Naive thymus-derived CD4-positive, alpha-beta T cell (primary cell): ENCODE data around the gene YPEL3. TPM values are rescaled to one million over a fixed set of nuclear protein-coding genes. Genes with fewer than 3 reads are reported as not detected.
"Not testable (repeated sequence)": the region's sequence is repeated elsewhere in the genome, so short reads cannot be mapped to it uniquely, and the experiment has no call there.

ENCODE experiments used
- ATAC-seq: fragments of 150-1000 bp; cut with Tn5 transposase; 2 replicates; pipeline ENCODE4 v1.10.0; 2021; ENCODE audit warnings: mild to moderate bottlenecking, moderate library complexity
- CTCF ChIA-PET: fragments of 350-600 bp; sonication (Branson Sonifier 250); formaldehyde crosslinking; loops from one replicate; lab custom pipeline; 2021; ENCODE audit warnings: antibody characterized with exemption; lab: Charles Lee
- POLR2A ChIA-PET: fragments of 350-600 bp; sonication (Branson Sonifier 250); formaldehyde crosslinking; loops from one replicate; lab custom pipeline; 2021; ENCODE audit warnings: antibody characterized with exemption, inconsistent platforms; lab: Charles Lee
- DNase-seq, 9 donors: peaks; one replicate each; pipeline versions ENCODE4 v3.0.0 to v3.0.0-alpha.2; 2020 to 2022; ENCODE audit warnings: mixed read lengths in 1 of 9
- H3K27ac ChIP-seq: one replicate; pipeline ENCODE4 v1.7.0; 2013; ENCODE audit warnings: mild to moderate bottlenecking, low read depth, low read length, moderate library complexity
- H3K27me3 ChIP-seq, 2 donors: one replicate each; pipeline ENCODE4 v1.7.0; 2013; ENCODE audit warnings: low read length in 2 of 2, mild to moderate bottlenecking in 2 of 2, moderate library complexity in 2 of 2; ENCODE audit not compliant: control insufficient read depth in 2 of 2, insufficient read depth in 2 of 2
- H3K36me3 ChIP-seq, 3 experiments: 1 replicate in 2 of 3; 2 replicates in 1 of 3; pipeline ENCODE4 v1.7.0; 2013; ENCODE audit warnings: low read length in 3 of 3, mild to moderate bottlenecking in 3 of 3, moderate library complexity in 1 of 3; ENCODE audit not compliant: insufficient read depth in 3 of 3, control insufficient read depth in 2 of 3
- H3K4me1 ChIP-seq, 2 donors: one replicate each; pipeline ENCODE4 v1.7.0; 2013; ENCODE audit warnings: low read length in 2 of 2, mild to moderate bottlenecking in 2 of 2, moderate library complexity in 1 of 2; ENCODE audit not compliant: control insufficient read depth in 2 of 2, insufficient read depth in 2 of 2
- H3K4me3 ChIP-seq: 2 replicates; pipeline ENCODE4 v1.7.0; 2013; ENCODE audit warnings: mild to moderate bottlenecking, low read length
- H3K9me3 ChIP-seq, 3 experiments: 1 replicate in 2 of 3; 2 replicates in 1 of 3; pipeline ENCODE4 v1.7.0; 2013; ENCODE audit warnings: low read length in 3 of 3; ENCODE audit not compliant: control insufficient read depth in 2 of 3
- H3K27ac Mint-ChIP-seq, 9 donors: one replicate each; pipeline ENCODE4 v1.8.0; 2020 to 2022; ENCODE audit warnings: mixed read lengths in 9 of 9, mild to moderate bottlenecking in 8 of 9, moderate library complexity in 5 of 9, inconsistent platforms in 2 of 9
- H3K27me3 Mint-ChIP-seq, 5 donors: one replicate each; pipeline ENCODE4 v1.8.0; 2021 to 2022; ENCODE audit warnings: mixed read lengths in 5 of 5, mild to moderate bottlenecking in 1 of 5
- H3K36me3 Mint-ChIP-seq, 5 donors: one replicate each; pipeline ENCODE4 v1.8.0; 2020 to 2022; ENCODE audit warnings: mixed read lengths in 5 of 5, mild to moderate bottlenecking in 3 of 5, inconsistent platforms in 1 of 5
- H3K4me1 Mint-ChIP-seq, 7 donors: one replicate each; pipeline ENCODE4 v1.8.0; 2020 to 2022; ENCODE audit warnings: mixed read lengths in 7 of 7, mild to moderate bottlenecking in 3 of 7, inconsistent platforms in 1 of 7
- H3K4me3 Mint-ChIP-seq, 10 donors: one replicate each; pipeline ENCODE4 v1.8.0; 2020 to 2022; ENCODE audit warnings: mild to moderate bottlenecking in 10 of 10, mixed read lengths in 10 of 10, moderate library complexity in 6 of 10, inconsistent platforms in 2 of 10
- H3K9me3 Mint-ChIP-seq, 11 donors: one replicate each; pipeline ENCODE4 v1.8.0; 2020 to 2022; ENCODE audit warnings: mixed read lengths in 11 of 11, mild to moderate bottlenecking in 4 of 11, inconsistent platforms in 1 of 11, moderate library complexity in 1 of 11
- intact Hi-C, 2 donors: fragments of 100-400 bp; cut with micrococcal nuclease; formaldehyde crosslinking; loops; one replicate each; pipeline ENCODE4 v1.15.1; 2023
- polyA plus RNA-seq, 2 donors: library from polyadenylated mRNA; unstranded; fragments of 300-500 nt; fragmentation: Illumina TruSeq; gene quantifications; one replicate each; pipeline ENCODE4 v1.2.3, GENCODE V29; 2021
- total RNA-seq, 6 experiments: library from RNA in 5 of 6; stranded (reverse) in 5 of 6; gene quantifications; 1 replicate in 5 of 6; 2 replicates in 1 of 6; pipeline ENCODE4 v1.2.3 and lab custom pipeline; 2021 to 2026

The YPEL3 gene
- total and polyA plus RNA-seq, 7 experiments from 2014 or later: 50.5 to 308 (median 242) TPM

- Histone ChIP-seq H3K9me3 (no peaks in the 10 kb centered on the region), H3K27me3 (no peaks in the 10 kb centered on the region), H3K36me3 (peaks cover 0 to 67% (median 9%) of the 10 kb centered on the region in 3 experiments), H3K27ac (no peak overlapping the region), H3K4me1 (no peaks in the 10 kb centered on the region), H3K4me3 (no peak overlapping the region)
- ChIA-PET CTCF (interaction anchor here (1.6 kb wide), 1 partner anchor 67 kb away, joined by 3 read pairs; no protein-coding TSS in a partner anchor), POLR2A (interaction anchor here (0.5 to 12.0 kb wide), 5 partner anchors 21 to 72 kb away, joined by 3 to 116 read pairs (median 3); partner anchors contain the start of genes CORO1A and TBX6)
- peaks cover 0 to 3% (median 0%) of the 10 kb centered on the region in 11 donors for H3K9me3 Mint-ChIP-seq
- ATAC-seq (peak; percentile 12), DNase-seq (no peak)
- peak overlapping the region in 4 of 10 donors; percentile 11 to 56 (median 28) for H3K4me3 Mint-ChIP-seq
- H3K36me3 Mint-ChIP-seq: peaks cover 0 to 26% (median 10%) of the 10 kb centered on the region in 5 donors
- peaks cover 13 to 24% (median 22%) of the 10 kb centered on the region in 7 donors for H3K4me1 Mint-ChIP-seq
- peak overlapping the region in 5 of 9 donors; percentile 21 to 78 (median 41) for H3K27ac Mint-ChIP-seq
- no peaks in the 10 kb centered on the region for H3K27me3 Mint-ChIP-seq
- intact Hi-C loops: no loop called here
Observed at GRCh38 chr16:30115238-30115637, 19.2 kb upstream of the YPEL3 start.

GRCh38 chr16:30114833-30115232, 18.8 kb upstream of the YPEL3 start:
- POLR2A ChIA-PET: interaction anchor here (0.5 to 12.0 kb wide), 5 partner anchors 21 to 72 kb away, joined by 3 to 116 read pairs (median 3); partner anchors contain the start of genes CORO1A and TBX6
- Mint-ChIP-seq H3K4me3 (peak overlapping the region in 4 of 10 donors; percentile 11 to 56 (median 28)), H3K27ac (peak overlapping the region in 5 of 9 donors; percentile 28 to 78 (median 41))

DNA sequence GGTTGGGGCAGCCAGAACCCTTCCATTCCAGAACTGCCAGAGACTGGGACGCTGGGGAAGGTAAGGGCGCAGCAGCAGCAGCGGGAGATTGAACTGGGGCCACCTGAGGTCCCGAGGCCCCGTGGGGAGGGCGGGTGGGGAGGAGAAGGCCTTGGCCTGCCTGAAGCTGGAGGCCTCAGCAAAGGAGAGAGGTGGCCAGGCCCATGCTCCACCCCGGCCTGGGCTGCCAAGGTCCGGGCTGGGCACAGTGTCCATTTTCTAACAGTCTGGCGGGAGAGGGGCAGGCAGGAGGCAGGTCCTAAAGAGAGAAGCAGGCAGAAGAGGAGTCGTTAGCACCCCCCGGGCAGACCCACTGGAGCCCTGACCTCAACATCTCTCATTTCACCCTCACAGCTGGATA, 18.4 kb upstream of the YPEL3 start:
- H3K4me3 Mint-ChIP-seq: peak overlapping the region in 1 of 10 donors; percentile 39
- ATAC-seq (no peak), DNase-seq (no peak)
- intact Hi-C loops: no loop called here
- ChIA-PET CTCF (interaction anchor here (0.6 to 1.6 kb wide), 2 partner anchors 24 to 68 kb away, joined by 3 read pairs; no protein-coding TSS in a partner anchor), POLR2A (interaction anchor here (1.2 to 12.0 kb wide), 3 partner anchors 23 to 70 kb away, joined by 3 to 116 read pairs (median 4); partner anchors contain the start of genes CORO1A and TBX6)
- H3K9me3 ChIP-seq: no peaks in the 10 kb centered on the region
- no peak overlapping the region for H3K27ac ChIP-seq
- H3K36me3 ChIP-seq: peaks cover 0 to 67% (median 9%) of the 10 kb centered on the region in 3 experiments
- H3K4me1 ChIP-seq: no peaks in the 10 kb centered on the region
- peak overlapping the region in 4 of 9 donors; percentile 32 to 59 (median 44) for H3K27ac Mint-ChIP-seq
- peaks cover 0 to 3% (median 0%) of the 10 kb centered on the region in 11 donors for H3K9me3 Mint-ChIP-seq
- H3K27me3 ChIP-seq: no peaks in the 10 kb centered on the region
- peaks cover 0 to 23% (median 8%) of the 10 kb centered on the region in 5 donors for H3K36me3 Mint-ChIP-seq
- no peak overlapping the region for H3K4me3 ChIP-seq
- H3K27me3 Mint-ChIP-seq: no peaks in the 10 kb centered on the region
- peaks cover 10 to 18% (median 15%) of the 10 kb centered on the region in 7 donors for H3K4me1 Mint-ChIP-seq

More at GRCh38 chr16:30114833-30115232, 18.8 kb upstream of the YPEL3 start:
- H3K4me1 ChIP-seq, H3K9me3 Mint-ChIP-seq, ATAC-seq, DNase-seq, H3K27ac ChIP-seq, H3K27me3 ChIP-seq, H3K4me3 ChIP-seq, H3K27me3 Mint-ChIP-seq, H3K9me3 ChIP-seq, intact Hi-C loops: not testable (repeated sequence)
- Mint-ChIP-seq H3K4me1 (peaks cover 11 to 21% (median 18%) of the 10 kb centered on the region in 7 donors), H3K36me3 (peaks cover 0 to 24% (median 10%) of the 10 kb centered on the region in 5 donors)
- H3K36me3 ChIP-seq: peaks cover 0 to 67% (median 9%) of the 10 kb centered on the region in 3 experiments
- CTCF ChIA-PET: interaction anchor here (0.6 to 1.6 kb wide), 2 partner anchors 23 to 67 kb away, joined by 3 read pairs; no protein-coding TSS in a partner anchor

DNA sequence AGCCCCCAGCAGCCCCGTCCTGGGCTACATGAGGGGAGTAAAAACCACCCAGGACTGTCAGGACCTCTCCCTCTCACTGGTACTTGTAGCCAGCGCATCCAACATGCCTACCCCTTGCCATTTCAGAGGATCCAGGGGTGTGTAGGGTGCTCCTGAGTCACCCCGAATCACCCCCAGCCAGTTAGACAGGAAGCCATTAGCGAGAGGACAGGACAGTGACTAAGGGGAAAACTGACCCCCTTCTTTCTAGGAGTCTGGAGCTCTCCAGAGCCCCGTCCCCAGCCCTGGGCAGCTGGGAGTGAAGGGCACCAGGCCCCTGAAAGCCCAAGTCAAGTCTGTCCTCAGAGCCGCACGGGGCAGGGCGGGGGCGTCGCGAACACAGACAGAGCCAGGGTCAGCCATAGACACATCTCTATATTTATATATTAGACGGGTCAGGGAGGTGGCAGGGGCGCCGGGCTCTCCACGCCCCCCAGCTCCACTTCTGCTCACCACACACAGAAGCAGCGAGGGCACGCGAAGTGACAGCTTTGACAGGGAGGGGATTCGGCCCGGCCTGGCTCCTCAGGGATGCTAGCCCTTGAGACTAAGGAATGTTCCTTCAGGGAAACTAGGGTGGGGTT, 17.8 kb upstream of the YPEL3 start:
- peak overlapping the region in 4 of 9 donors; percentile 5 to 65 (median 44) for H3K27ac Mint-ChIP-seq
- H3K36me3 Mint-ChIP-seq: peaks cover 0 to 19% (median 7%) of the 10 kb centered on the region in 5 donors

DNA sequence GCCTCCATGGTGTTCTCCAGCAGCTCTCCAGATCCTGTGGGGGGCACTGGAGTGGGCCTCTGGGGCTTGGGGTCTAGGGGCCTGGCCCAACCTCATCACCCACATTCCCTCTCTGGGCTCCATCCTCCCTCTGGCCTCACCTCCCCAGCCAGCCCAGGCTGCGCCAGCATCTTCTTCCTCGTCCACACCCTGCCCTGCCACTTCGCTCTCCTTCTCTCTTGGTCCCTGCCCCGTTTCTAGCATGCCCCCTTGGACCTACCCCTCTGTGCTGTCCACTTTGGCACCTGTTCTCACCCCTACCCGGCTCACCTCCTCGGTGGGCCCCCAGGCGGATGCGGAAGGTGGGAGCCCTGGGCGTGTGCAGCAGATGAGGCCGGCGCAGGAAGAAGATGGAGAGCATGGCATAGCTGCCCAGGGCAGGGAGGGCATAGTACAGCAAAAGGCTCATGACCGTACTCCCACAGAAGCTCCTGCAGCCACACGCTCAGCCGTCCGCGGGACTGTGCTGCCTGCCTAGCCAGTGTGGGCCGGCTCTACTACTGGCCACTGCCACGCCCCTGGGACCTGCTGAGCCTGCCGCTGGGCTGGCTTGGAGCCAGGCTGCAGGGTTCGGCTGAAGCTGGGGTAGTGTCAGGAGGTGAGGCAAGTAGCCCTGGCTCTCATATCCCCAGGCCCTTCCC, 17.2 kb upstream of the YPEL3 start, which contains the start of gene GDPD3:
Gene GDPD3 (minus strand): TSS at position 507 of the 680 bp plus-strand sequence. CDS start 59 bp downstream, at position 448.
- H3K9me3 Mint-ChIP-seq: peaks cover 0 to 2% (median 0%) of the 10 kb centered on the region in 11 donors
- ChIA-PET POLR2A (interaction anchor here (1.0 to 12.0 kb wide), 5 partner anchors 8 to 72 kb away, joined by 3 to 116 read pairs (median 4); partner anchors contain the start of gene CORO1A), CTCF (interaction anchor here (1.2 to 1.4 kb wide), 3 partner anchors 8 to 305 kb away, joined by 3 to 5 read pairs (median 3); no protein-coding TSS in a partner anchor)
- H3K4me1 ChIP-seq: no peaks in the 10 kb centered on the region
- ATAC-seq (peak; percentile 6), DNase-seq (no peak)
- H3K27ac Mint-ChIP-seq: peak within 1 kb of the TSS in 4 of 9 donors; percentile 5 to 65 (median 44)
- H3K27ac ChIP-seq: no peak within 1 kb of the TSS
- peaks cover 6 to 15% (median 11%) of the 10 kb centered on the region in 7 donors for H3K4me1 Mint-ChIP-seq
- intact Hi-C loops: no loop called here
- H3K36me3 Mint-ChIP-seq: peaks cover 0 to 19% (median 7%) of the 10 kb centered on the region in 5 donors
- H3K36me3 ChIP-seq: peaks cover 0 to 64% (median 9%) of the 10 kb centered on the region in 3 experiments
- peak within 1 kb of the TSS in 1 of 10 donors; percentile 17 for H3K4me3 Mint-ChIP-seq
- H3K4me3 ChIP-seq: no peak within 1 kb of the TSS
- H3K27me3 Mint-ChIP-seq: no peaks in the 10 kb centered on the region
- H3K9me3 ChIP-seq: no peaks in the 10 kb centered on the region
- no peaks in the 10 kb centered on the region for H3K27me3 ChIP-seq

More for the DNA sequence above, 17.8 kb upstream of the YPEL3 start:
- H3K4me1 Mint-ChIP-seq: peaks cover 6 to 15% (median 11%) of the 10 kb centered on the region in 7 donors
- Histone ChIP-seq H3K4me1 (no peaks in the 10 kb centered on the region), H3K36me3 (peaks cover 0 to 64% (median 9%) of the 10 kb centered on the region in 3 experiments), H3K9me3 (no peaks in the 10 kb centered on the region), H3K27me3 (no peaks in the 10 kb centered on the region), H3K4me3 (no peak overlapping the region), H3K27ac (no peak overlapping the region)
- no peaks in the 10 kb centered on the region for H3K27me3 Mint-ChIP-seq
- ATAC-seq: no peak
- CTCF ChIA-PET: no interaction called here
- POLR2A ChIA-PET: interaction anchor here (1.0 to 12.0 kb wide), 3 partner anchors 23 to 71 kb away, joined by 3 to 116 read pairs (median 3); partner anchors contain the start of genes CORO1A and TBX6
- H3K4me3 Mint-ChIP-seq: peak overlapping the region in 1 of 10 donors; percentile 17
- peaks cover 0 to 2% (median 0%) of the 10 kb centered on the region in 11 donors for H3K9me3 Mint-ChIP-seq
- intact Hi-C loops: no loop called here
- DNase-seq: no peak
